PC-3 (cell line): ENCODE measurements around the gene VSIG8. TPM values are rescaled to one million over a fixed set of nuclear protein-coding genes. Genes with fewer than 3 reads are reported as not detected.
A peak's percentile ranks its signal among the peaks of the same experiment; 100 is the strongest.

Experiments used
- ATAC-seq: fragments of 200-7000 bp; cut with Tn5 transposase; 2 replicates; pipeline ENCODE4 v1.9.1; 2020; ENCODE audit warnings: mild to moderate bottlenecking, moderate library complexity
- BruUV-seq: library from RNA; stranded (reverse); fragments of 400-500 nt; replicated peaks from 2 replicates; lab custom pipeline; 2021; lab: Mats Ljungman, UMichigan
- CTCF ChIA-PET: fragments of 300-600 bp; sonication (Branson Sonifier 250); formaldehyde crosslinking; loops from one replicate; lab custom pipeline; 2022; ENCODE audit warnings: antibody characterized with exemption; lab: Charles Lee
- POLR2A ChIA-PET: fragments of 300-600 bp; sonication (Branson Sonifier 250); formaldehyde crosslinking; loops from one replicate; lab custom pipeline; 2022; ENCODE audit warnings: antibody characterized with exemption; ENCODE audit not compliant: unreplicated experiment; lab: Charles Lee
- DNase-seq: peaks from one replicate; pipeline ENCODE4 v3.0.0-alpha.2; 2015
- H2AFZ ChIP-seq: fragments of 300-600 bp; sonication (generic); 2 replicates; pipeline ENCODE4 v1.6.0; 2016; ENCODE audit warnings: antibody characterized with exemption, low read length
- H3F3A ChIP-seq: fragments of 300-600 bp; sonication (generic); one replicate; pipeline ENCODE4 v1.6.0; 2017; ENCODE audit warnings: antibody characterized with exemption, low read length, control low read depth, mild to moderate bottlenecking; ENCODE audit not compliant: unreplicated experiment
- H3K27ac ChIP-seq: fragments of 300-600 bp; sonication (generic); 2 replicates; pipeline ENCODE4 v1.5.1; 2016; ENCODE audit warnings: mild to moderate bottlenecking, low read length
- H3K27me3 ChIP-seq: fragments of 300-600 bp; sonication (generic); 2 replicates; pipeline ENCODE4 v1.6.1; 2016; ENCODE audit warnings: low read length, mixed read lengths
- H3K36me3 ChIP-seq: fragments of 300-600 bp; sonication (generic); 2 replicates; pipeline ENCODE4 v1.6.1; 2016; ENCODE audit warnings: low read depth, mixed run types, low read length, mixed read lengths
- H3K4me1 ChIP-seq: fragments of 300-600 bp; sonication (generic); 2 replicates; pipeline ENCODE4 v1.5.1; 2016; ENCODE audit warnings: low read length; ENCODE audit not compliant: insufficient read depth
- H3K4me2 ChIP-seq: fragments of 300-600 bp; sonication (generic); 2 replicates; pipeline ENCODE4 v1.6.0; 2016; ENCODE audit warnings: low read length
- H3K4me3 ChIP-seq: fragments of 300-600 bp; sonication (generic); 2 replicates; pipeline ENCODE4 v1.5.1; 2016; ENCODE audit warnings: mild to moderate bottlenecking, low read length, mixed read lengths
- H3K79me2 ChIP-seq: fragments of 300-600 bp; sonication (generic); 2 replicates; pipeline ENCODE4 v1.6.1; 2017; ENCODE audit warnings: low read length, mixed read lengths
- H3K9ac ChIP-seq: fragments of 300-600 bp; sonication (generic); 2 replicates; pipeline ENCODE4 v1.6.0; 2016; ENCODE audit warnings: mild to moderate bottlenecking, low read length
- H3K9me2 ChIP-seq: fragments of 300-600 bp; sonication (generic); replicated peaks from 2 replicates; pipeline ENCODE4 v1.6.1; 2016; ENCODE audit warnings: mixed run types, low read length, mixed read lengths
- H3K9me3 ChIP-seq: fragments of 300-600 bp; sonication (generic); 2 replicates; pipeline ENCODE4 v1.6.1; 2016; ENCODE audit warnings: low read length, mixed read lengths
- H4K20me1 ChIP-seq: fragments of 300-600 bp; sonication (generic); 2 replicates; pipeline ENCODE4 v1.6.1; 2016; ENCODE audit warnings: low read length, mixed read lengths
- EZH2 ChIP-seq: fragments of 300-600 bp; sonication (generic); IDR thresholded peaks from one replicate; pipeline ENCODE4 v1.6.1; 2017; ENCODE audit warnings: antibody characterized with exemption, mild to moderate bottlenecking, low read length; ENCODE audit not compliant: unreplicated experiment
- EZH2phosphoT487 ChIP-seq: fragments of 300-600 bp; sonication (generic); IDR thresholded peaks from 2 replicates; pipeline ENCODE4 v1.6.1; 2018; ENCODE audit warnings: mild to moderate bottlenecking, antibody characterized with exemption, low read length, borderline replicate concordance
- intact Hi-C: fragments of 100-400 bp; cut with micrococcal nuclease; formaldehyde crosslinking; loops from 2 replicates; pipeline ENCODE4 v1.9.0; 2023
- total RNA-seq: library from RNA; depleted of rRNA; stranded (reverse); fragments of >200 nt; gene quantifications from 2 replicates; pipeline ENCODE4 v1.2.3, GENCODE V29; 2014
- TF ChIP-seq, protein P1 (sequence below): fragments of 300-600 bp; sonication (generic); conservative IDR thresholded peaks from 2 replicates; pipeline ENCODE4 v1.5.1; 2017; ENCODE audit warnings: antibody characterized with exemption, low read depth, mild to moderate bottlenecking, low read length

VSIG8 gene
- total RNA-seq, 1 experiment from 2014 or later, result 0.47 TPM

- intact Hi-C loops, result no loop called here
- peaks cover 3% of the 10 kb centered on the region for H3K4me1 ChIP-seq
- H3K9ac ChIP-seq, result no peak overlapping the region
- ChIA-PET POLR2A (no interaction called here), CTCF (no interaction called here)
- TF ChIP-seq EZH2phosphoT487, result no peak
- TF ChIP-seq, protein P1, sequence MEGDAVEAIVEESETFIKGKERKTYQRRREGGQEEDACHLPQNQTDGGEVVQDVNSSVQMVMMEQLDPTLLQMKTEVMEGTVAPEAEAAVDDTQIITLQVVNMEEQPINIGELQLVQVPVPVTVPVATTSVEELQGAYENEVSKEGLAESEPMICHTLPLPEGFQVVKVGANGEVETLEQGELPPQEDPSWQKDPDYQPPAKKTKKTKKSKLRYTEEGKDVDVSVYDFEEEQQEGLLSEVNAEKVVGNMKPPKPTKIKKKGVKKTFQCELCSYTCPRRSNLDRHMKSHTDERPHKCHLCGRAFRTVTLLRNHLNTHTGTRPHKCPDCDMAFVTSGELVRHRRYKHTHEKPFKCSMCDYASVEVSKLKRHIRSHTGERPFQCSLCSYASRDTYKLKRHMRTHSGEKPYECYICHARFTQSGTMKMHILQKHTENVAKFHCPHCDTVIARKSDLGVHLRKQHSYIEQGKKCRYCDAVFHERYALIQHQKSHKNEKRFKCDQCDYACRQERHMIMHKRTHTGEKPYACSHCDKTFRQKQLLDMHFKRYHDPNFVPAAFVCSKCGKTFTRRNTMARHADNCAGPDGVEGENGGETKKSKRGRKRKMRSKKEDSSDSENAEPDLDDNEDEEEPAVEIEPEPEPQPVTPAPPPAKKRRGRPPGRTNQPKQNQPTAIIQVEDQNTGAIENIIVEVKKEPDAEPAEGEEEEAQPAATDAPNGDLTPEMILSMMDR, result no peak
- no peak for TF ChIP-seq EZH2
- no peaks in the 10 kb centered on the region for H3K9me3 ChIP-seq
- ATAC-seq (no peak), DNase-seq (no peak)
- no peak overlapping the region for H2AFZ ChIP-seq
- H3K27ac ChIP-seq, result no peak overlapping the region
- no peaks in the 10 kb centered on the region for H4K20me1 ChIP-seq
- no peaks in the 10 kb centered on the region for H3K79me2 ChIP-seq
- H3K27me3 ChIP-seq, result no peaks in the 10 kb centered on the region
- H3K36me3 ChIP-seq, result no peaks in the 10 kb centered on the region
- BruUV-seq, result no TSS peak
- H3K4me3 ChIP-seq, result no peak overlapping the region
- H3K9me2 ChIP-seq, result no peaks in the 10 kb centered on the region
- H3F3A ChIP-seq, result no peaks in the 10 kb centered on the region
- no peak overlapping the region for H3K4me2 ChIP-seq
Measured at GRCh38 chr1:159831412-159832141, 30.9 kb downstream of the VSIG8 start.

DNA sequence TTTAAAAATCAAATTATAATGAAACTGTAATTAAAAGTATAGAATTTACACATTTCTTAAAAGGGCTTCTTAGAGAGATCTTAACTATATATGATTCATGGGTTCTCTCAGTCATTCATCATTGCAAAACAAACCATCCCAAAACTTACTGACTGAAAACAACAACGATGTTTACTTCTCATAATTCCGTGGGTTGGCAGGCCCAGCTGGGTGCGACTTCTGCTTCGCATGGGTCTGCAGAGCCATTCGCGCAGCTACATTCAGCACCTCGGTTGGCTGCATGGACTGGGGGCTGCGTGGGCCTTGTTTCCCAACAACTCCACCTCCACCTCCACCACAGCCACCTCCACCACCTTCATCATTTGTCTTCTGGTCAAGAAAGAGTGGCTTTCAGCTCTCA is 31.7 kb downstream of the VSIG8 start:
- H3K9ac ChIP-seq, result no peak overlapping the region
- CTCF ChIA-PET, result no interaction called here
- DNase-seq (no peak), ATAC-seq (no peak)
- no TSS peak for BruUV-seq
- H3K36me3 ChIP-seq, result no peaks in the 10 kb centered on the region
- no peaks in the 10 kb centered on the region for H3K27me3 ChIP-seq
- H2AFZ ChIP-seq, result no peak overlapping the region
- no peak overlapping the region for H3K4me2 ChIP-seq
- POLR2A ChIA-PET, result no interaction called here
- H4K20me1 ChIP-seq, result no peaks in the 10 kb centered on the region
- TF ChIP-seq EZH2, result no peak
- TF ChIP-seq EZH2phosphoT487, result no peak
- TF ChIP-seq, protein P1, result no peak
- no peak overlapping the region for H3K27ac ChIP-seq
- H3K9me3 ChIP-seq, result no peaks in the 10 kb centered on the region
- H3K9me2 ChIP-seq, result no peaks in the 10 kb centered on the region
- no peaks in the 10 kb centered on the region for H3F3A ChIP-seq
- no peaks in the 10 kb centered on the region for H3K4me1 ChIP-seq
- intact Hi-C loops, result no loop called here
- no peaks in the 10 kb centered on the region for H3K79me2 ChIP-seq
- no peak overlapping the region for H3K4me3 ChIP-seq

DNA sequence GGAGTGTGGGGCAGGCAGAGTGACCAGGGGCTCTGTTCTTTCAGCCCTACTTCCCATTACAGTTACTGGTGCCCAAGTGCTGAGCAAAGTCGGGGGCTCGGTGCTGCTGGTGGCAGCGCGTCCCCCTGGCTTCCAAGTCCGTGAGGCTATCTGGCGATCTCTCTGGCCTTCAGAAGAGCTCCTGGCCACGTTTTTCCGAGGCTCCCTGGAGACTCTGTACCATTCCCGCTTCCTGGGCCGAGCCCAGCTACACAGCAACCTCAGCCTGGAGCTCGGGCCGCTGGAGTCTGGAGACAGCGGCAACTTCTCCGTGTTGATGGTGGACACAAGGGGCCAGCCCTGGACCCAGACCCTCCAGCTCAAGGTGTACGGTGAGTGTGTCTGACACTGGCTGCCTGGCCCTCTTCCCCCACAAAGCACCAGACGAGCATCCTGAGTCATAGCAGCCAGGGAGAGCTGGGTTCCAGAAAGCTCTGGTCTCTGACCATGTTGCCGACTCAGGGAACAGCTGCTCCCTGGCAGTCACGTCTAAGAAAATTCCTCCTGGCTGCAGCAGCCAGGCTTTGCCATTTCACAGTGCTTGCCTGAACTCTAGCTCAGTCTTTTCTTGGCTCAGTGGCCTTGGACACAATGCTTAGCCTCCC is 32.5 kb downstream of the VSIG8 start:
- ChIA-PET CTCF (no interaction called here), POLR2A (no interaction called here)
- intact Hi-C loops, result no loop called here
- Histone ChIP-seq H3K9ac (no peak overlapping the region), H3K27me3 (no peaks in the 10 kb centered on the region), H2AFZ (no peak overlapping the region), H3K4me3 (no peak overlapping the region), H3K9me2 (no peaks in the 10 kb centered on the region), H4K20me1 (no peaks in the 10 kb centered on the region), H3K27ac (no peak overlapping the region), H3K79me2 (no peaks in the 10 kb centered on the region), H3K4me2 (no peak overlapping the region), H3K4me1 (no peaks in the 10 kb centered on the region), H3K9me3 (no peaks in the 10 kb centered on the region), H3F3A (no peaks in the 10 kb centered on the region), H3K36me3 (no peaks in the 10 kb centered on the region)
- DNase-seq, result no peak
- BruUV-seq, result no TSS peak
- ATAC-seq, result peak; percentile 22; the same call in 1 of the 2 replicates
- no peak for TF ChIP-seq EZH2phosphoT487
- TF ChIP-seq, protein P1, result no peak
- no peak for TF ChIP-seq EZH2
